Tibial nerve (tissue), 4 donors: Measurements from ENCODE around the gene AKAP5. TPM values are rescaled to one million over a fixed set of nuclear protein-coding genes. Genes with fewer than 3 reads are reported as not detected.

Source experiments
- DNase-seq, 2 donors: peaks; one replicate each; pipeline ENCODE4 v3.0.0-alpha.2; 2019; ENCODE audit warnings: low spot score in 2 of 2
- H3K27ac ChIP-seq, 4 donors: fragments of 200-600 bp; sonication (generic) in 3 of 4; one replicate each; pipeline ENCODE4 v1.5.1; 2017 to 2019; ENCODE audit warnings: mild to moderate bottlenecking in 1 of 4
- H3K27me3 ChIP-seq, 2 donors: fragments of 200-600 bp; sonication (generic) in 1 of 2; one replicate each; pipeline versions ENCODE4 v1.5.1 to v1.6.0; 2017 to 2019
- H3K36me3 ChIP-seq, 3 donors: fragments of 200-600 bp; sonication (generic); one replicate each; pipeline ENCODE4 v1.5.1; 2018 to 2019
- H3K4me1 ChIP-seq, 4 donors: fragments of 200-600 bp; sonication (generic) in 3 of 4; one replicate each; pipeline ENCODE4 v1.5.1; 2017 to 2019
- H3K4me3 ChIP-seq, 4 donors: fragments of 200-600 bp; sonication (generic) in 3 of 4; one replicate each; pipeline ENCODE4 v1.5.1; 2017 to 2019; ENCODE audit warnings: mild to moderate bottlenecking in 1 of 4, moderate library complexity in 1 of 4
- H3K9me3 ChIP-seq, 4 donors: fragments of 200-600 bp; sonication (generic) in 3 of 4; one replicate each; pipeline ENCODE4 v1.5.1; 2017 to 2019
- CTCF ChIP-seq, 5 experiments: fragments of 200-600 bp in 3 of 5; fragments of 450-650 bp in 2 of 5; sonication (generic) in 3 of 5; IDR thresholded peaks; one replicate each; pipeline ENCODE4 v1.5.1; 2016 to 2019; ENCODE audit warnings: antibody characterized with exemption in 5 of 5, mild to moderate bottlenecking in 3 of 5, moderate library complexity in 2 of 5
- EP300 ChIP-seq, 2 donors: sonication (generic); formaldehyde crosslinking; IDR thresholded peaks; one replicate each; pipeline ENCODE4 v1.6.1; 2017; ENCODE audit warnings: antibody characterized with exemption in 2 of 2, mild to moderate bottlenecking in 1 of 2
- POLR2A ChIP-seq, 2 donors: fragments of 450-650 bp; IDR thresholded peaks; one replicate each; pipeline ENCODE4 v1.6.1; 2017; ENCODE audit warnings: antibody characterized with exemption in 2 of 2, mild to moderate bottlenecking in 2 of 2, moderate library complexity in 2 of 2
- WGBS, 2 donors: methylation state at CpG; one replicate each; pipeline ENCODE4 v1.1.5; 2018; 5-methylcytosine and 5-hydroxymethylcytosine counted together
- total RNA-seq, 4 donors: library from RNA; depleted of rRNA; stranded (reverse); fragments of >200 nt; gene quantifications; one replicate each; pipeline ENCODE4 v1.1.0, GENCODE V29; 2016

AKAP5 gene
- total RNA-seq, 4 donors from 2014 or later, result 0.22 to 0.90 (median 0.50) TPM

GRCh38 chr14:64465831-64466554, 694 bp downstream of the AKAP5 start:
- WGBS, 2 donors, result 10 to 12% methylated on average over 15 of the region's 15 CpGs
- H3K36me3 ChIP-seq, result peaks cover 0 to 15% (median 0%) of the 10 kb centered on the region in 3 donors
- DNase-seq, result peak in 1 of 2 donors; percentile 35
- peaks cover 0 to 15% (median 0%) of the 10 kb centered on the region in 4 donors for H3K4me1 ChIP-seq
- peak overlapping the region in 2 of 4 donors; percentile 64 to 69 for H3K27ac ChIP-seq
- no peaks in the 10 kb centered on the region for H3K9me3 ChIP-seq
- H3K4me3 ChIP-seq, result peak overlapping the region; percentile 45 to 90 (median 66)
- H3K27me3 ChIP-seq, result no peaks in the 10 kb centered on the region
- TF ChIP-seq CTCF (IDR thresholded peaks at IDR 0.05) (no peak), POLR2A (IDR thresholded peaks at IDR 0.05) (no peak), EP300 (IDR thresholded peaks at IDR 0.05) (no peak)

DNA sequence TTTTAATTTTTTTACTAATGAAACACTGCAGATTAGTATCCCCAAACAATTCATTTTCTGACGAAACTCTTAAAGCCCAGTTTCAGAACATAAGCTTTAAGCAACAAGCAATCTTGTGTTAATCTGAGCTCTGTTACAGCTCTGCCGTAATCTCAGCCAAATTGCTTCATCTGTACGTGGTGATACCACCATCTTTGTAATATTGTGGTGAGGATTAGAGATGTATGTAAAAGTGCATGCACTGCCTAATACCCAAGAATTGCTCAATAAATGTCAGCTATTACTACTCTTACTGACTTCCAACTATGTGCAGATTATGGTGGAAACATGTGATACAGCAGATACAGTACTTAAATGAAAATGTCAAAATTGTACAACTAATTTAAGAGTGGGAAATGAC, 1.8 kb downstream of the AKAP5 start:
- Histone ChIP-seq H3K27ac (no peak overlapping the region), H3K4me3 (no peak overlapping the region), H3K9me3 (no peaks in the 10 kb centered on the region), H3K36me3 (peaks cover 0 to 4% (median 0%) of the 10 kb centered on the region in 3 donors), H3K4me1 (peaks cover 0 to 15% (median 0%) of the 10 kb centered on the region in 4 donors), H3K27me3 (no peaks in the 10 kb centered on the region)
- no peak for DNase-seq
- WGBS, 2 donors, result 80 to 86% methylated on average over 3 of the region's 3 CpGs
- TF ChIP-seq POLR2A (IDR thresholded peaks at IDR 0.05) (no peak), EP300 (IDR thresholded peaks at IDR 0.05) (no peak), CTCF (IDR thresholded peaks at IDR 0.05) (no peak)

DNA sequence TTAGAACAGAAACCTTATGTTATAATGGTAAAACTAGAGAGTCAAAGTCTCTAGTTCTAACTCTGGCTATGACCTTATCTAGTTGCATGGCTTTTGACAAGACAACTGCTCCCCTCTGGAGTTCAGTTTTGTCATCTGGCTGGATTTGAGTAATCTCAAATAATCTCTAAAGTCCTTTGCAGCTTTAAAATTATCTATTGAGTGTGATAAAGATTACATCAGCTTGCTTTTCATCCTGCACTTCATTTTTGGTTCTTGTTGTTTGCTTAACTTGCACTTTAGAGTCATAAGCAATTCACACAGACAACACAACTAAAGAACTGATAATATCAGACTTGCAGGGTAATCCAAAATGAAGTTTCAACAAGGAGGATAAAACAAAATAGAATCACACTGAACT, 2.3 kb downstream of the AKAP5 start:
- TF ChIP-seq CTCF (IDR thresholded peaks at IDR 0.05) (no peak), POLR2A (IDR thresholded peaks at IDR 0.05) (no peak), EP300 (IDR thresholded peaks at IDR 0.05) (no peak)
- Histone ChIP-seq H3K27me3 (no peaks in the 10 kb centered on the region), H3K27ac (no peak overlapping the region), H3K4me1 (peaks cover 0 to 15% (median 0%) of the 10 kb centered on the region in 4 donors), H3K9me3 (no peaks in the 10 kb centered on the region), H3K4me3 (no peak overlapping the region), H3K36me3 (no peaks in the 10 kb centered on the region)
- DNase-seq, result no peak

DNA sequence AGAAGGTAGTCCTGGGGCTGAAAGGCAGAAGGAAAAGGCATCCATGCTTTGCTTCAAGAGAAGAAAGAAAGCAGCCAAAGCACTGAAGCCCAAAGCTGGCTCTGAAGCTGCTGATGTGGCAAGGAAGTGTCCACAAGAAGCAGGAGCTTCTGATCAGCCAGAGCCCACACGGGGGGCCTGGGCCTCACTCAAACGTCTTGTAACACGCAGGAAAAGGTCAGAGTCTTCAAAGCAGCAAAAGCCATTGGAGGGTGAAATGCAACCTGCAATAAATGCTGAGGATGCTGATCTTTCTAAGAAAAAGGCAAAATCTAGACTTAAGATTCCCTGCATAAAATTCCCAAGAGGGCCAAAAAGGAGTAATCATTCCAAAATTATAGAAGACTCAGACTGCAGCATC, 3.2 kb downstream of the AKAP5 start:
- DNase-seq, result no peak
- Histone ChIP-seq H3K4me1 (peaks cover 0 to 15% (median 0%) of the 10 kb centered on the region in 4 donors), H3K9me3 (no peaks in the 10 kb centered on the region), H3K4me3 (no peak overlapping the region), H3K27me3 (no peaks in the 10 kb centered on the region), H3K36me3 (no peaks in the 10 kb centered on the region), H3K27ac (no peak overlapping the region)
- TF ChIP-seq POLR2A (IDR thresholded peaks at IDR 0.05) (no peak), EP300 (IDR thresholded peaks at IDR 0.05) (no peak), CTCF (IDR thresholded peaks at IDR 0.05) (no peak)
- WGBS, 2 donors, result 56 to 58% methylated on average over 3 of the region's 3 CpGs

- no peak overlapping the region for H3K27ac ChIP-seq
- TF ChIP-seq POLR2A (IDR thresholded peaks at IDR 0.05), result no peak
- TF ChIP-seq EP300 (IDR thresholded peaks at IDR 0.05), result no peak
- TF ChIP-seq CTCF (IDR thresholded peaks at IDR 0.05), result no peak
- H3K36me3 ChIP-seq, result no peaks in the 10 kb centered on the region
- H3K4me1 ChIP-seq, result no peaks in the 10 kb centered on the region
- no peaks in the 10 kb centered on the region for H3K9me3 ChIP-seq
- WGBS, 2 donors, result 64 to 72% methylated on average over 2 of the region's 2 CpGs
- H3K27me3 ChIP-seq, result no peaks in the 10 kb centered on the region
- H3K4me3 ChIP-seq, result no peak overlapping the region
- DNase-seq, result no peak
Observed at GRCh38 chr14:64474041-64474440, 8.7 kb downstream of the AKAP5 start.
